ENCODE results near the gene EFCAB5. TPM values are rescaled to one million over a fixed set of nuclear protein-coding genes. Genes with fewer than 3 reads are reported as not detected.
A peak's percentile ranks its signal among the peaks of the same experiment; 100 is the strongest.

Gene EFCAB5
- total and polyA plus RNA-seq, 4 donors, result under 0.01 to 0.05 TPM; not detected in 2

- peak; percentile 93 for DNase-seq (ENCODE audit: low spot score)
- Histone ChIP-seq H3K27me3 (ENCODE audit: control insufficient read depth in 4 of 4, insufficient read depth in 4 of 4, low read length in 3 of 4) (no peaks in the 10 kb centered on the region), H3K9me3 (ENCODE audit: control insufficient read depth in 4 of 4, low read length in 3 of 4) (no peaks in the 10 kb centered on the region), H3K36me3 (ENCODE audit: control insufficient read depth in 4 of 4, insufficient read depth in 3 of 4, low read depth in 1 of 4, low read length in 3 of 4) (peaks cover 0 to 6% (median 0%) of the 10 kb centered on the region in 4 donors), H3K27ac (ENCODE audit: low read depth in 1 of 2, low read length in 2 of 2) (peak within 1 kb of the TSS; percentile 86 to 91), H3K4me1 (ENCODE audit: control insufficient read depth in 4 of 4, insufficient read depth in 4 of 4, low read length in 3 of 4) (peaks cover 0 to 10% (median 2%) of the 10 kb centered on the region in 4 donors), H3K4me3 (ENCODE audit: low read depth in 1 of 3, low read length in 3 of 3) (peak within 1 kb of the TSS; percentile 62 to 86 (median 77)), H3K9ac (ENCODE audit: low read depth in 1 of 2, low read length in 2 of 2) (peak within 1 kb of the TSS; percentile 77 to 89)
- TF ChIP-seq HNF4A (conservative IDR thresholded peaks at IDR 0.05), result peak in 1 of 2 donors; percentile 12
- no peak for TF ChIP-seq JUND (IDR thresholded peaks at IDR 0.05)
- TF ChIP-seq ATF3 (IDR thresholded peaks at IDR 0.05), result no peak
- peak; percentile 10 for TF ChIP-seq SP1 (IDR thresholded peaks at IDR 0.05)
- TF ChIP-seq FOXA2 (IDR thresholded peaks at IDR 0.05), result no peak
- TF ChIP-seq NR2F2 (IDR thresholded peaks at IDR 0.05), result no peak
- TF ChIP-seq EGR1 (IDR thresholded peaks at IDR 0.05; ENCODE audit: low read depth in 2 of 2), result peak in 1 of 2 donors; percentile 13
- no peak for TF ChIP-seq HNF4G (IDR thresholded peaks at IDR 0.05)
- peak; percentile 78 for TF ChIP-seq REST (IDR thresholded peaks at IDR 0.05)
- peak in 1 of 2 donors; percentile 15 for TF ChIP-seq GABPA (IDR thresholded peaks at IDR 0.05 in 1 of 2, conservative IDR thresholded peaks at IDR 0.05 in 1 of 2)
- peak; percentile 99 for TF ChIP-seq YY1 (IDR thresholded peaks at IDR 0.05)
- no peak for TF ChIP-seq CTCF (IDR thresholded peaks at IDR 0.05; ENCODE audit: low read depth, low read length, missing input control)
- no peak for TF ChIP-seq FOXA1 (IDR thresholded peaks at IDR 0.05)
- TF ChIP-seq RXRA (IDR thresholded peaks at IDR 0.05), result peak; percentile 22 to 32
- peak; percentile 54 for TF ChIP-seq MAX (IDR thresholded peaks at IDR 0.05)
- peak; percentile 99 for TF ChIP-seq ZBTB33 (IDR thresholded peaks at IDR 0.05)
- no peak for TF ChIP-seq RAD21 (IDR thresholded peaks at IDR 0.05)
- TF ChIP-seq TAF1 (conservative IDR thresholded peaks at IDR 0.05), result peak; percentile 93
- WGBS, result under 1% methylated on average over 47 of the region's 47 CpGs
Measured at GRCh38 chr17:30116661-30117551, 175.5 kb downstream of the EFCAB5 start, which contains the start of gene NSRP1. Gene NSRP1, plus strand, starts transcription at chr17:30116816. Its CDS starts 28 bp downstream, at chr17:30116844.
